Endodermal cell (in vitro differentiated cells): ENCODE measurements around the gene CARS2. TPM values are rescaled to one million over a fixed set of nuclear protein-coding genes. Genes with fewer than 3 reads are reported as not detected.

Experiments
- DNase-seq: peaks from one replicate; pipeline ENCODE4 v3.0.0-alpha.2; 2017
- H3K27ac ChIP-seq: 2 replicates; pipeline ENCODE4 v1.5.1; 2013; ENCODE audit warnings: mild to moderate bottlenecking, low read depth, low read length, moderate library complexity
- H3K27me3 ChIP-seq: 2 replicates; pipeline ENCODE4 v1.6.1; 2013; ENCODE audit warnings: mild to moderate bottlenecking, low read length, moderate library complexity; ENCODE audit not compliant: insufficient read depth, control insufficient read depth, poor library complexity, severe bottlenecking
- H3K36me3 ChIP-seq: 2 replicates; pipeline ENCODE4 v1.7.0; 2013; ENCODE audit warnings: mild to moderate bottlenecking, low read length, moderate library complexity; ENCODE audit not compliant: control insufficient read depth, insufficient read depth
- H3K4me1 ChIP-seq: one replicate; pipeline ENCODE4 v1.7.0; 2013; ENCODE audit warnings: low read length; ENCODE audit not compliant: control insufficient read depth, insufficient read depth
- H3K4me3 ChIP-seq: 2 replicates; pipeline ENCODE4 v1.5.1; 2013; ENCODE audit warnings: mild to moderate bottlenecking, low read length, moderate library complexity
- H3K9ac ChIP-seq: 2 replicates; pipeline ENCODE4 v1.6.1; 2013; ENCODE audit warnings: mild to moderate bottlenecking, low read length, moderate library complexity; ENCODE audit not compliant: poor library complexity, severe bottlenecking; ENCODE audit errors: extremely low read depth
- H3K9me3 ChIP-seq: 2 replicates; pipeline ENCODE4 v1.6.1; 2013; ENCODE audit warnings: mild to moderate bottlenecking, low read length, moderate library complexity; ENCODE audit not compliant: control insufficient read depth
- H3K27ac Mint-ChIP-seq: 2 replicates; pipeline ENCODE4 v1.8.0; 2020; ENCODE audit warnings: mixed read lengths
- H3K27me3 Mint-ChIP-seq: 2 replicates; pipeline ENCODE4 v1.8.0; 2021; ENCODE audit warnings: mild to moderate bottlenecking, mixed read lengths; ENCODE audit not compliant: insufficient read depth
- H3K36me3 Mint-ChIP-seq: 2 replicates; pipeline ENCODE4 v1.8.0; 2020; ENCODE audit warnings: low read depth, mixed read lengths
- H3K4me1 Mint-ChIP-seq: 2 replicates; pipeline ENCODE4 v1.8.0; 2020; ENCODE audit warnings: mixed read lengths
- H3K4me3 Mint-ChIP-seq: 2 replicates; pipeline ENCODE4 v1.8.0; 2020; ENCODE audit warnings: mild to moderate bottlenecking, moderate library complexity, mixed read lengths
- H3K9me3 Mint-ChIP-seq: 2 replicates; pipeline ENCODE4 v1.8.0; 2020; ENCODE audit warnings: mild to moderate bottlenecking, mixed read lengths
- CTCF ChIP-seq: fragments of 200-600 bp; sonication (generic); conservative IDR thresholded peaks from 2 replicates; pipeline ENCODE4 v1.5.0; 2021; ENCODE audit warnings: antibody characterized with exemption, mild to moderate bottlenecking
- WGBS, 2 experiments: methylation state at CpG; one replicate each; pipeline versions ENCODE4 v1.1.5 to v1.1.7; 2013; ENCODE audit warnings: missing lambda C conversion rate in 2 of 2, mixed read lengths in 1 of 2; ENCODE audit not compliant: insufficient coverage in 1 of 2, insufficient read length in 1 of 2; 5-methylcytosine and 5-hydroxymethylcytosine counted together
- total RNA-seq, 2 donors: library from RNA; stranded (reverse); fragmentation: NEBNext Ultra II Directional in 1 of 2; extraction: Animal tissue kit (Norgen Biotek cat#: 25700) in 1 of 2; gene quantifications; 2 replicates in 1 of 2; 3 replicates in 1 of 2; pipeline ENCODE4 v1.2.1, GENCODE V29; 2021

The CARS2 gene
- total RNA-seq, 2 donors from 2014 or later = 53.0 to 53.2 TPM

- no peaks in the 10 kb centered on the region for H3K4me1 ChIP-seq
- H3K27me3 ChIP-seq = no peaks in the 10 kb centered on the region
- Mint-ChIP-seq H3K9me3 (no peaks in the 10 kb centered on the region), H3K27me3 (no peaks in the 10 kb centered on the region), H3K4me3 (no peak overlapping the region), H3K4me1 (no peaks in the 10 kb centered on the region), H3K36me3 (peaks cover 58% of the 10 kb centered on the region), H3K27ac (no peak overlapping the region)
- no peak for DNase-seq
- H3K4me3 ChIP-seq = no peak overlapping the region
- H3K9me3 ChIP-seq = no peaks in the 10 kb centered on the region
- TF ChIP-seq CTCF = no peak
- WGBS, 2 experiments = 93 to 94% methylated on average over 8 of the region's 8 CpGs
- no peak overlapping the region for H3K9ac ChIP-seq
- H3K36me3 ChIP-seq = peaks cover 78% of the 10 kb centered on the region
- H3K27ac ChIP-seq = no peak overlapping the region
Measured at GRCh38 chr13:110684388-110685056, 21.4 kb downstream of the CARS2 start.

- Histone ChIP-seq H3K4me1 (no peaks in the 10 kb centered on the region), H3K27me3 (no peaks in the 10 kb centered on the region), H3K4me3 (no peak overlapping the region), H3K36me3 (peaks cover 74% of the 10 kb centered on the region), H3K27ac (no peak overlapping the region), H3K9ac (no peak overlapping the region), H3K9me3 (no peaks in the 10 kb centered on the region)
- TF ChIP-seq CTCF = no peak
- 93 to 100% methylated on average over 4 to 5 of the region's 5 CpGs for WGBS, 2 experiments
- no peak overlapping the region for H3K27ac Mint-ChIP-seq
- peaks cover 60% of the 10 kb centered on the region for H3K36me3 Mint-ChIP-seq
- H3K4me3 Mint-ChIP-seq = no peak overlapping the region
- DNase-seq = no peak
- no peaks in the 10 kb centered on the region for H3K27me3 Mint-ChIP-seq
- H3K9me3 Mint-ChIP-seq = no peaks in the 10 kb centered on the region
- no peaks in the 10 kb centered on the region for H3K4me1 Mint-ChIP-seq
Measured at GRCh38 chr13:110683921-110684320, 22.0 kb downstream of the CARS2 start.

GRCh38 chr13:110683203-110683883 lies 22.6 kb downstream of the CARS2 start:
- DNase-seq = no peak
- no peaks in the 10 kb centered on the region for H3K4me1 Mint-ChIP-seq
- no peaks in the 10 kb centered on the region for H3K4me1 ChIP-seq
- no peaks in the 10 kb centered on the region for H3K9me3 Mint-ChIP-seq
- H3K9me3 ChIP-seq = no peaks in the 10 kb centered on the region
- no peak overlapping the region for H3K27ac ChIP-seq
- no peak overlapping the region for H3K27ac Mint-ChIP-seq
- H3K9ac ChIP-seq = no peak overlapping the region
- H3K36me3 ChIP-seq = peaks cover 78% of the 10 kb centered on the region
- peak; percentile 69 for TF ChIP-seq CTCF
- no peaks in the 10 kb centered on the region for H3K27me3 Mint-ChIP-seq
- H3K4me3 ChIP-seq = no peak overlapping the region
- H3K36me3 Mint-ChIP-seq = peaks cover 64% of the 10 kb centered on the region
- no peaks in the 10 kb centered on the region for H3K27me3 ChIP-seq
- WGBS, 2 experiments = 93 to 100% methylated on average over 1 to 5 of the region's 5 CpGs
- H3K4me3 Mint-ChIP-seq = no peak overlapping the region
